Ovary (tissue), 3 donors: ENCODE measurements around the gene KATNBL1.

Experiments
- EP300 ChIP-seq: sonication (generic); formaldehyde crosslinking; IDR thresholded peaks from one replicate; pipeline ENCODE4 v1.6.1; 2017; ENCODE audit warnings: antibody characterized with exemption
- TF ChIP-seq, protein P1 (sequence below), 3 donors: fragments of 450-650 bp in 2 of 3; fragments of 200-600 bp in 1 of 3; IDR thresholded peaks; one replicate each; pipeline versions ENCODE4 v1.5.1 to v1.8.0; 2016 to 2022; ENCODE audit warnings: antibody characterized with exemption in 3 of 3, mild to moderate bottlenecking in 1 of 3
- donor health status: DM: no; HTN: no; CAD: no.

GRCh38 chr15:34125945-34126344 lies 84.0 kb downstream of the KATNBL1 start:
- no peak for TF ChIP-seq EP300
- TF ChIP-seq, protein P1, sequence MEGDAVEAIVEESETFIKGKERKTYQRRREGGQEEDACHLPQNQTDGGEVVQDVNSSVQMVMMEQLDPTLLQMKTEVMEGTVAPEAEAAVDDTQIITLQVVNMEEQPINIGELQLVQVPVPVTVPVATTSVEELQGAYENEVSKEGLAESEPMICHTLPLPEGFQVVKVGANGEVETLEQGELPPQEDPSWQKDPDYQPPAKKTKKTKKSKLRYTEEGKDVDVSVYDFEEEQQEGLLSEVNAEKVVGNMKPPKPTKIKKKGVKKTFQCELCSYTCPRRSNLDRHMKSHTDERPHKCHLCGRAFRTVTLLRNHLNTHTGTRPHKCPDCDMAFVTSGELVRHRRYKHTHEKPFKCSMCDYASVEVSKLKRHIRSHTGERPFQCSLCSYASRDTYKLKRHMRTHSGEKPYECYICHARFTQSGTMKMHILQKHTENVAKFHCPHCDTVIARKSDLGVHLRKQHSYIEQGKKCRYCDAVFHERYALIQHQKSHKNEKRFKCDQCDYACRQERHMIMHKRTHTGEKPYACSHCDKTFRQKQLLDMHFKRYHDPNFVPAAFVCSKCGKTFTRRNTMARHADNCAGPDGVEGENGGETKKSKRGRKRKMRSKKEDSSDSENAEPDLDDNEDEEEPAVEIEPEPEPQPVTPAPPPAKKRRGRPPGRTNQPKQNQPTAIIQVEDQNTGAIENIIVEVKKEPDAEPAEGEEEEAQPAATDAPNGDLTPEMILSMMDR (IDR thresholded peaks at IDR 0.05): no peak
